GM19438 (cell line): Measurements from ENCODE around the gene KLHL33.

Experiments
- ATAC-seq: cut with Tn5 transposase; IDR thresholded peaks from one replicate; pipeline ENCODE4 v1.9.1; 2021; ENCODE audit warnings: low read depth; ENCODE audit not compliant: unreplicated experiment

KLHL33 gene

GRCh38 chr14:20417250-20418186 lies 18.4 kb downstream of the KLHL33 start:
- ATAC-seq: no peak

- no peak for ATAC-seq
Observed at GRCh38 chr14:20416223-20416622, 19.7 kb downstream of the KLHL33 start.

GRCh38 chr14:20415782-20416206 lies 20.2 kb downstream of the KLHL33 start:
- ATAC-seq: no peak

GRCh38 chr14:20413744-20414082 lies 22.3 kb downstream of the KLHL33 start:
- ATAC-seq: peak; percentile 45

GRCh38 chr14:20412876-20413743 lies 22.9 kb downstream of the KLHL33 start, which contains the start of gene TEP1:
TEP1 (minus strand) TSS chr14:20413501; CDS start chr14:20408439, 5,062 bp downstream.
- ATAC-seq: peak; percentile 73

GRCh38 chr14:20412411-20412810 lies 23.6 kb downstream of the KLHL33 start:
- ATAC-seq: peak; percentile 61

GRCh38 chr14:20409226-20409625 lies 26.7 kb downstream of the KLHL33 start:
- no peak for ATAC-seq

- no peak for ATAC-seq
Observed at GRCh38 chr14:20403521-20403920, 32.4 kb downstream of the KLHL33 start.

- no peak for ATAC-seq
Observed at GRCh38 chr14:20400965-20401593, 34.9 kb downstream of the KLHL33 start.

- ATAC-seq: no peak
Observed at GRCh38 chr14:20400589-20400964, 35.4 kb downstream of the KLHL33 start.

GRCh38 chr14:20397511-20397910 lies 38.5 kb downstream of the KLHL33 start:
- ATAC-seq: no peak

- no peak for ATAC-seq
Observed at GRCh38 chr14:20391505-20391904, 44.5 kb downstream of the KLHL33 start.

- ATAC-seq: no peak
Observed at GRCh38 chr14:20388159-20388558, 47.8 kb downstream of the KLHL33 start.

- no peak for ATAC-seq
Observed at GRCh38 chr14:20387576-20387975, 48.4 kb downstream of the KLHL33 start.

- ATAC-seq: no peak
Observed at GRCh38 chr14:20386276-20386855, 49.6 kb downstream of the KLHL33 start.

- no peak for ATAC-seq
Observed at GRCh38 chr14:20384886-20385285, 51.1 kb downstream of the KLHL33 start.

GRCh38 chr14:20384321-20384720 lies 51.6 kb downstream of the KLHL33 start:
- no peak for ATAC-seq

GRCh38 chr14:20383636-20384035 lies 52.3 kb downstream of the KLHL33 start:
- no peak for ATAC-seq

GRCh38 chr14:20383032-20383431 lies 52.9 kb downstream of the KLHL33 start:
- no peak for ATAC-seq

GRCh38 chr14:20382526-20382925 lies 53.4 kb downstream of the KLHL33 start:
- no peak for ATAC-seq

- ATAC-seq: no peak
Observed at GRCh38 chr14:20381341-20381740, 54.6 kb downstream of the KLHL33 start.
